D721Med (cell line): ENCODE data around the gene ITGA8.
"Not testable (repeated sequence)": the region's sequence is repeated elsewhere in the genome, so short reads cannot be mapped to it uniquely, and the experiment has no call there.

Experiments used
- DNase-seq: peaks from one replicate; pipeline ENCODE4 v3.0.0; 2011; ENCODE audit warnings: low spot score; ENCODE audit not compliant: insufficient read length
- FAIRE-seq: peaks from 2 replicates; lab custom pipeline; 2011; peaks lifted over from hg19 to GRCh38; lab: Jason Lieb, UNC
- TF ChIP-seq, protein P1 (sequence below): IDR thresholded peaks from 2 replicates; pipeline ENCODE4 v1.5.1; 2012; ENCODE audit warnings: mild to moderate bottlenecking, control low read depth; ENCODE audit not compliant: insufficient read depth; ENCODE audit errors: missing control alignments

ITGA8 gene

DNA sequence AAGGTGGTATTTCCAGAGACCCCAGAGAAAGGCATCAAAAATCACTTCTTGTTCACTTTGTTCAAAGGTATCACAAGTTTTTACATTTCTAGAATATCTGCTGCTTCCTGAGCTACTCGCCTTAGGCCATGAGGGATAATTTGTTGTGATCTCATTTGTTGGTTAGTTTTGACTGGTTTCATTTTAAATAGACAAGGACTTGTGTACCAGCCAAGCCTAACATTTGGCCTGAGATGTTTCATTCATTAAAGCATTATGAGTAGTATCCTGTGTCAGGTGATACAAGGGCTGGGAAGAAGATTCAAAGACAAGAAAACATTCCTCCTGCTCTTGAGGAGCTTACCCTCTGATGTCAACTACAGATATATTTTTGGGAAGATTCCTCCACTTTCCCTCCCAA lies 178.3 kb downstream of the ITGA8 start:
- FAIRE-seq = no peak
- DNase-seq = no peak
- TF ChIP-seq, protein P1, sequence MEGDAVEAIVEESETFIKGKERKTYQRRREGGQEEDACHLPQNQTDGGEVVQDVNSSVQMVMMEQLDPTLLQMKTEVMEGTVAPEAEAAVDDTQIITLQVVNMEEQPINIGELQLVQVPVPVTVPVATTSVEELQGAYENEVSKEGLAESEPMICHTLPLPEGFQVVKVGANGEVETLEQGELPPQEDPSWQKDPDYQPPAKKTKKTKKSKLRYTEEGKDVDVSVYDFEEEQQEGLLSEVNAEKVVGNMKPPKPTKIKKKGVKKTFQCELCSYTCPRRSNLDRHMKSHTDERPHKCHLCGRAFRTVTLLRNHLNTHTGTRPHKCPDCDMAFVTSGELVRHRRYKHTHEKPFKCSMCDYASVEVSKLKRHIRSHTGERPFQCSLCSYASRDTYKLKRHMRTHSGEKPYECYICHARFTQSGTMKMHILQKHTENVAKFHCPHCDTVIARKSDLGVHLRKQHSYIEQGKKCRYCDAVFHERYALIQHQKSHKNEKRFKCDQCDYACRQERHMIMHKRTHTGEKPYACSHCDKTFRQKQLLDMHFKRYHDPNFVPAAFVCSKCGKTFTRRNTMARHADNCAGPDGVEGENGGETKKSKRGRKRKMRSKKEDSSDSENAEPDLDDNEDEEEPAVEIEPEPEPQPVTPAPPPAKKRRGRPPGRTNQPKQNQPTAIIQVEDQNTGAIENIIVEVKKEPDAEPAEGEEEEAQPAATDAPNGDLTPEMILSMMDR = no peak

DNA sequence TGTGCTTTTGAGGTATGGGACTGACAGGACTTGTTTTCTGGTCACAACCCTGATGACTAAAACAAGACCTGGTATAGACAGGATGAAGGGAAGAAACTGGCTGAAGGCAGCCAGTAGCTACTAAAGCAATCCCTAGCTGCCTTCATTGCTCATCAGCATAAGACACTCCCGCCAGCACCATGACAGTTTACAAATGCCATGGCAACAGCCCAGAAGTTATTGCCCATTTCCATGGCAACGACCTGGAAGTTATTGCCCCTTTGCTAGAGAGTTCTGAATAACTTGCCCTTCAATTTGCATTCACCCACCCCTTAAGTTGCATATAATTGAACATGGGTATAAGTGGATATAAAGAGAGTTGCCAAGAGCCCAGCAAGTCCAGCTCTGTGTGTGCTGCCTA lies 179.0 kb downstream of the ITGA8 start:
- DNase-seq (no peak), FAIRE-seq (no peak)
- TF ChIP-seq, protein P1 = no peak

DNA sequence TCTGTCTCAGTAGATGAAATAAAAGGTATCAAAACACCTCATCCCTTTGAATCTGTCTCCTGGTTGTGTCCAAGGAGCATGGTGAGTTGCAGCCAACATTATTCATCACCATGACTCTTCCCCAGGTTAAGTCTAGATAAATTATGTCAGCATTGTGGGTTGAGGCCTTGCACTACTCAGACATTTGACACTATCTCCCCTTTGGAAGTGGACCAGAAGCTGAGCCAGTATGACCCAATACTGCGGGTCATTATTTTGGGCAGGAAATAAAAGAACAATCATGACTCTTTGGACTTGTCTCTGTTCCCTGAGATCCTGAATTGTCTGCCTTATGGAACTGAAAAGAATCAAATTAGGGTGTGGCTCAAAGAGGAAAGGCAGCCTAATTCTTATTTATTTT lies 180.5 kb downstream of the ITGA8 start:
- DNase-seq (no peak), FAIRE-seq (no peak)
- TF ChIP-seq, protein P1 = no peak

DNA sequence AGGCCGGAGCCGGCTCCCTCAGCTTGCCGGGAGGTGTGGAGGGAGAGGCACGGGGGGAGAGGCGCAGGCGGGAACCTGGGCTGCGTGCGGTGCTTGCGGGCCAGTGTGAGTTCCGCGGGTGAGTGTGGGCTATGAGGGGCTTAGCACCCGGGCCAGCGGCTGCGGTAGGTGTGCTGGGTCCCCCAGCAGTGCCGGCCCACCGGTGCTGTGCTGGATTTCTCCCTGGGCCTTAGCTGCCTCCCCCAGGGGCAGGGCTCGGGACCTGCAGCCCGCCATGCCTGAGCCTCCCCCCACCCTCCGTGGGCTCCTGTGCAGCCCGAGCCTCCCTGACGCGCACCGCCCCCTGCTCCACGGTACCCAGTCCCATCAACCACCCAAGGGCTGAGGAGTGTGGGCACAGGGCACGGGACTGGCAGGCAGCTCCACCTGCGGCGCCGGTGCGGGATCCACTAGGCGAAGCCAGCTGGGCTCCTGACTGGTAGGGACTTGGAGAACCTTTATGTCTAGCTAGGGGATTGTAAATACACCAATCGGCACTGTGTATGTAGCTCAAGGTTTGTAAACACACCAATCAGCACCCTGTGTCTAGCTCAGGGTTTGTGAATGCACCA lies 184.7 kb downstream of the ITGA8 start:
- not testable (repeated sequence) for DNase-seq, FAIRE-seq

DNA sequence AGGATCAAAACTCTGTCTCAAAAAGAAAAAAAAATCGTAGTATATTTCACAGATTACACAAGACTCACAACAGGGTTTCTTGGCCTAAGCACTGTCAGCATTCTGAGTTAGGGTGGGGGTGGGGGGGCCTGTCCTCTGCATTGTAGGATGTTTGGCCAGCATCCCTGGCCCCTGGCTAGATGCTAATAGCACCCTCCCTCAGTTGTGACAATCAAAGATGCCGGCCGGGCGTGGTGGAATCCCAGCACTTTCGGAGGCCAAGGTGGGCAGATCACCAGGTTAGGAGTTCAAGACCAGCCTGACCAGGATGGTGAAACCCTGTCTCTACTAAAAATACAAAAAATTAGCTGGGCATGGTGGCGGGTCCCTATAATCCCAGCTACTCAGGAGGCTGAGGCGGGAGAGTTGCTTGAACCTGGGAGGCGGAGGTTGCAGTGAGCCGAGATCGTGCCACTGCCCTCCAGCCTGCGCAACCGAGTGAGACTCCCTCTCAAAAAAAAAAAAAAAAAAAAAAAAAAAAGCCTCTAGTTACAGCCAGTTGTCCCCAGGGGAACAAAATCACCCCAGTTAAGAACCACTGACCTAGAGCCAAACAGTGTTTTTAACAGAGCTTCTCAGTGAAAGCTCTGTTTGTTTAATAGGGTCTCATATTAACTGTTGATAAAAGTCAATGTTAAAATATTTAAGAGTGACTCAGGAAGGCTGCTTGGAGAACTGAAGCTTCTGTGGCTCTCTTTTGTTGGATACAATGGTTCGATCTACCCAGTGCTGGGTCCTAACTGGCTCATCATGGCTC lies 187.6 kb downstream of the ITGA8 start:
- TF ChIP-seq, protein P1 = no peak
- DNase-seq = no peak
- FAIRE-seq = no peak

DNA sequence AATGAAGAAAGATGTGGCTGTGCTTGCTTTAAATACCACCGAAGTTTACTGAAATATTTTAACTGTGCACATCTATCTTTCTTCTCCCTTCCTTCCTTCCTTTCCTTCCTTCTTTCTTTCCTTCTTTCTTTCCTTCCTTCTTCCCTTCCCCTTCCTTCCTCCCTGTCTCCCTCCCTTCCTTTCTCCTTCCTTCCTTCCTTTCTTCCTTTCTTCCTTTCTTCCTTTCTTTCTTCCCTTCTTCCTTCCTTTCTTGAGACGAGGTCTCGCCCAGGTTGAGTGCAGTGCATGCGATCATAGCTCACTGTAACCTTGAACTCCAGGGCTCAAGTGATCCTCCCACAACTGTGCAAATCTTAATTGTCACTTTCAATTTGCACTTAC lies 190.9 kb downstream of the ITGA8 start:
- DNase-seq = no peak
- TF ChIP-seq, protein P1 = no peak
- FAIRE-seq = no peak

DNA sequence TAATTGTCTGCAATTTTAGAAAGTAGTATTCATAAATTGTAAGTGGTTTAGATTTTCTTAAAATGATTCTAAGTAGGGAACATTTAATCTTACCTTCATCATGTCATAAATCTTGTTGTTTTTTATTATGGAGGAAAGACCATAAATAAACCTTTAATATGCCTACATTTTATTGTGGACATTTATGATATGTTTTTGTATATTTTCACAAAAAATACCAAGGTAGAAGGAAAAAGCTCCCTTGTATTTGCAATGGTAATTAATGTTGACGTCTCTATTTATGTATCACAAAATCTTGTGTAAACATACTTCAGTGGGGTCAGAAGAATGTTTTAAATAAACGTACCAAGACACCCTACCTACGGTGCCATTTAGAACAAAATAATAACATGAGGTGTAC lies 193.0 kb downstream of the ITGA8 start:
- DNase-seq (no peak), FAIRE-seq (no peak)
- TF ChIP-seq, protein P1 = no peak
